GM12892 (cell line): Measurements from ENCODE around the gene HES6.

Source experiments
- POLR2A ChIP-seq: IDR thresholded peaks from 2 replicates; pipeline ENCODE4 v1.6.1; 2011; ENCODE audit warnings: low read depth, low read length, control low read depth
- POLR2AphosphoS5 ChIP-seq: IDR thresholded peaks from 2 replicates; pipeline ENCODE4 v1.6.1; 2011; ENCODE audit warnings: low read depth, low read length, control low read depth
- TAF1 ChIP-seq: IDR thresholded peaks from 2 replicates; pipeline ENCODE4 v1.6.1; 2011; ENCODE audit warnings: low read depth, mild to moderate bottlenecking, control low read depth, low read length, borderline replicate concordance

DNA sequence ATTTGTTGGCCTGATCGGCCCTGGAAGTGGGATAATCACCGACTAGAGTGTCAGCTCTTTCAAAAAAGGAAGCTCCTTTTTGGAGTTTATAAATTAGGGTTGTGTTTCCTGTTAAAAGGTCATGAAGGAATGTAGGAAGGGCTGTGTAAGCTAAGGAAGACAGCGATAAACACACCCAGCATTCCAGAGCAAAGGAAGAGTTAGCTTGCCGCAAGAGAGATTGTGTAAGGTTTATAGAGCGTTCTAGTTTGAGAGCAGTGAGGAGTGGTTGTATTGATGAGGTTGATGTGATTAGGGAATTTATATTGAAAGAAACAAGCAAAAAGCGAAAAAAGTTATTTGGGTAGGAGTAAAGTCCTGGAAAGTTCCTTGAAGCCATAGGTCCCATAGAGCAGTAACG, 32.8 kb downstream of the HES6 start:
- TF ChIP-seq TAF1 (no peak), POLR2A (no peak), POLR2AphosphoS5 (no peak)
